IMR-90 (cell line): ENCODE data around the gene AP1S1. TPM values are rescaled to one million over a fixed set of nuclear protein-coding genes. Genes with fewer than 3 reads are reported as not detected.
A peak's percentile ranks its signal among the peaks of the same experiment; 100 is the strongest.

ENCODE experiments used
- ATAC-seq: fragments of 200-7000 bp; cut with Tn5 transposase; 2 replicates; pipeline ENCODE4 v1.9.1; 2020; ENCODE audit warnings: low read depth, mild to moderate bottlenecking, moderate library complexity
- BruUV-seq: library from RNA; stranded (reverse); fragments of 400-500 nt; replicated peaks from 2 replicates; lab custom pipeline; 2021; lab: Mats Ljungman, UMichigan
- CTCF ChIA-PET: fragments of 300-600 bp; formaldehyde crosslinking; extraction: SDS; loops from one replicate; lab custom pipeline; 2021; ENCODE audit warnings: antibody characterized with exemption; lab: Yijun Ruan, JAX
- POLR2A ChIA-PET: fragments of 300-600 bp; sonication (Branson Sonifier 250); formaldehyde crosslinking; loops from one replicate; lab custom pipeline; 2022; ENCODE audit warnings: antibody characterized with exemption; ENCODE audit not compliant: unreplicated experiment; lab: Charles Lee
- DNase-seq: peaks from one replicate; pipeline ENCODE4 v3.0.0; 2013
- H2AFZ ChIP-seq: replicated peaks from 2 replicates; pipeline ENCODE3; 2013; ENCODE audit warnings: low read length, mild to moderate bottlenecking; ENCODE audit not compliant: poor library complexity
- H2AK5ac ChIP-seq: 2 replicates; pipeline ENCODE4 v1.6.1; 2013; ENCODE audit warnings: low read depth, low read length, inconsistent platforms
- H2AK9ac ChIP-seq: replicated peaks from 2 replicates; pipeline ENCODE3; 2013; ENCODE audit warnings: mild to moderate bottlenecking, low read depth, low read length, moderate library complexity; ENCODE audit not compliant: poor library complexity
- H2BK120ac ChIP-seq: 2 replicates; pipeline ENCODE4 v1.6.1; 2013; ENCODE audit warnings: low read depth, low read length, inconsistent platforms
- H2BK15ac ChIP-seq: 3 replicates; pipeline ENCODE4 v1.6.1; 2013; ENCODE audit warnings: low read depth, low read length, inconsistent platforms
- H2BK20ac ChIP-seq: 2 replicates; pipeline ENCODE4 v1.6.1; 2013; ENCODE audit warnings: low read depth, mild to moderate bottlenecking, inconsistent platforms, low read length, moderate library complexity
- H2BK5ac ChIP-seq: 2 replicates; pipeline ENCODE4 v1.6.1; 2013; ENCODE audit warnings: mild to moderate bottlenecking, low read depth, low read length, inconsistent platforms; ENCODE audit not compliant: poor library complexity, severe bottlenecking
- H3K14ac ChIP-seq: replicated peaks from 2 replicates; pipeline ENCODE4 v1.6.1; 2013; ENCODE audit warnings: low read depth, low read length, inconsistent platforms
- H3K18ac ChIP-seq: 2 replicates; pipeline ENCODE4 v1.6.1; 2013; ENCODE audit warnings: low read depth, low read length, control low read depth
- H3K23ac ChIP-seq: 2 replicates; pipeline ENCODE4 v1.6.1; 2013; ENCODE audit warnings: low read depth, low read length, inconsistent platforms
- H3K27ac ChIP-seq: 2 replicates; pipeline ENCODE4 v1.5.1; 2013; ENCODE audit warnings: mild to moderate bottlenecking, control low read depth, low read length; ENCODE audit not compliant: insufficient read depth
- H3K27me3 ChIP-seq: 2 replicates; pipeline ENCODE4 v1.6.1; 2013; ENCODE audit warnings: low read length; ENCODE audit not compliant: control insufficient read depth, insufficient read depth
- H3K36me3 ChIP-seq: 2 replicates; pipeline ENCODE4 v1.6.1; 2013; ENCODE audit warnings: low read length, mixed read lengths; ENCODE audit not compliant: control insufficient read depth, insufficient read depth
- H3K4ac ChIP-seq: 2 replicates; pipeline ENCODE4 v1.6.1; 2013; ENCODE audit warnings: low read depth, low read length, inconsistent platforms
- H3K4me1 ChIP-seq: 2 replicates; pipeline ENCODE4 v1.6.1; 2013; ENCODE audit warnings: low read length, mixed read lengths; ENCODE audit not compliant: control insufficient read depth, insufficient read depth
- H3K4me2 ChIP-seq: 2 replicates; pipeline ENCODE4 v1.6.1; 2013; ENCODE audit warnings: low read depth, mild to moderate bottlenecking, control low read depth, low read length, moderate library complexity
- H3K4me3 ChIP-seq: 2 replicates; pipeline ENCODE4 v1.5.1; 2013; ENCODE audit warnings: low read depth, mild to moderate bottlenecking, control low read depth, low read length, moderate library complexity; ENCODE audit not compliant: insufficient read depth
- H3K56ac ChIP-seq: 2 replicates; pipeline ENCODE4 v1.6.1; 2013; ENCODE audit warnings: low read length, inconsistent platforms; ENCODE audit not compliant: insufficient read depth; ENCODE audit errors: extremely low read depth
- H3K79me1 ChIP-seq, 2 experiments: 2 replicates each; pipeline ENCODE4 v1.6.1; 2013; ENCODE audit warnings: low read length in 2 of 2, inconsistent platforms in 1 of 2, low read depth in 1 of 2
- H3K9ac ChIP-seq: 2 replicates; pipeline ENCODE4 v1.6.1; 2013; ENCODE audit warnings: low read depth, low read length, control low read depth
- H3K9me1 ChIP-seq: 2 replicates; pipeline ENCODE4 v1.6.1; 2013; ENCODE audit warnings: low read length, inconsistent platforms; ENCODE audit not compliant: insufficient read depth
- H3K9me3 ChIP-seq: 2 replicates; pipeline ENCODE4 v1.6.1; 2013; ENCODE audit warnings: low read length; ENCODE audit not compliant: control insufficient read depth, insufficient read depth
- H4K20me1 ChIP-seq: 2 replicates; pipeline ENCODE4 v1.6.1; 2013; ENCODE audit warnings: low read length, inconsistent platforms; ENCODE audit not compliant: insufficient read depth
- H4K5ac ChIP-seq: 2 replicates; pipeline ENCODE4 v1.6.1; 2013; ENCODE audit warnings: mild to moderate bottlenecking, low read depth, low read length, control low read depth
- H4K8ac ChIP-seq, 2 experiments: 2 replicates each; pipeline ENCODE4 v1.6.1; 2013; ENCODE audit warnings: low read depth in 2 of 2, low read length in 2 of 2, control low read depth in 1 of 2, inconsistent platforms in 1 of 2
- H4K91ac ChIP-seq: 2 replicates; pipeline ENCODE4 v1.6.1; 2013; ENCODE audit warnings: low read depth, low read length, inconsistent platforms; ENCODE audit not compliant: insufficient read depth
- MAFK ChIP-seq: IDR thresholded peaks from 2 replicates; pipeline ENCODE4 v1.6.1; 2012; ENCODE audit warnings: low read depth, low read length, improper control_type of control experiment
- POLR2A ChIP-seq: IDR thresholded peaks from 2 replicates; pipeline ENCODE4 v1.6.1; 2012; ENCODE audit warnings: mild to moderate bottlenecking, low read depth, low read length
- WGBS, 2 experiments: methylation state at CpG; one replicate each; pipeline versions ENCODE4 v1.1.5 to v1.1.7; 2013; ENCODE audit warnings: missing lambda C conversion rate in 2 of 2; ENCODE audit not compliant: insufficient read length in 1 of 2; ENCODE audit errors: extremely low coverage in 2 of 2; 5-methylcytosine and 5-hydroxymethylcytosine counted together
- dilution Hi-C: fragments of 300-500 bp; cut with HindIII; formaldehyde crosslinking; loops from one replicate; pipeline ENCODE4 v1.14.3; 2018; ENCODE audit warnings: low sequenced_read_pairs; ENCODE audit not compliant: unreplicated experiment
- in situ Hi-C: fragments of 300-500 bp; cut with MboI; formaldehyde crosslinking; loops from 3 replicates; pipeline ENCODE4 v1.14.3; 2019; ENCODE audit warnings: low sequenced_read_pairs, inconsistent platforms, mixed read lengths
- intact Hi-C: fragments of 100-400 bp; cut with micrococcal nuclease; formaldehyde crosslinking; loops from 2 replicates; pipeline ENCODE4 v1.10.0; 2022
- polyA plus RNA-seq, 3 experiments: library from polyadenylated mRNA; depleted of rRNA; stranded (reverse); fragments of >200 nt; gene quantifications; 2 replicates each; pipeline ENCODE4 v1.2.3, GENCODE V29; 2012; ENCODE audit warnings: low replicate concordance in 1 of 3
- total RNA-seq: library from RNA; depleted of rRNA; stranded (reverse); fragments of >200 nt; gene quantifications from 2 replicates; pipeline ENCODE4 v1.2.3, GENCODE V29; 2012

Gene AP1S1
- total and polyA plus RNA-seq, 2 of the 4 experiments (the other 2 are of a cell fraction) = 187 to 295 TPM

DNA sequence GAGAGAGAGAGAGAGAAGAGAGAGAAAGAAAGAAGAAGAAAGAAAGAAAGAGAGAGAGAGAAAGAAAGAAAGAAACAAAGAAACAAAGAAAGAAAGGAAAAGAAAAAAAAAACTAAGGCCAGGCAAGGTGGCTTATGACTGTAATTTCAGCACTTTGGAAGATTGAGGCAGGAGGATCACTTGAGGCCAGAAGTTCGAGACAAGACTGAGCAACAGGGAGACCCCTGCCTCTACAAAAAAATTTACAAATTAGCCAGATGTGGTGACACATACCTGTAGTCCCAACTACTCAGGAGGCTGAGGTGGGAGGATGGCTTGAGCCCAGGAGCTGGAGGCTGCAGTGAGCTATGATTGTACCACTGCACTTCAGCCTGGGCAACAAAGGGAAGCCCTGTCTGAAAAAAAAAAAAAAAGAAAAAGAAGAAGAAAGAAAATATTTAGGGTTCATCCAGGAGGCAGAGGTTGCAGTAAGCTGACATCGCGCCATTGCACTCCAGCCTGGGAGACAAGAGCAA, 24.6 kb upstream of the AP1S1 start:
- POLR2A ChIA-PET = interaction anchor here (0.6 to 1.2 kb wide), 2 partner anchors 29 to 74 kb away, joined by 3 read pairs; no protein-coding TSS in a partner anchor

More for the DNA sequence above, 24.6 kb upstream of the AP1S1 start:
- Histone ChIP-seq H2AK5ac (0 out of 2 replicates have a peak overlapping the region, but pooled peaks have one; percentile 43), H3K36me3 (peaks cover 35% of the 10 kb centered on the region), H4K91ac (no peak overlapping the region), H2AFZ (no peak overlapping the region), H3K23ac (no peak overlapping the region; the same call in 1 of the 2 replicates), H3K27me3 (no peaks in the 10 kb centered on the region), H3K4ac (peak overlapping the region; percentile 36; the same call in 1 of the 2 replicates), H3K56ac (no peak overlapping the region), H2BK5ac (peak overlapping the region; percentile 39), H3K79me1 (peaks cover 19 to 70% of the 10 kb centered on the region in 2 experiments; a peak in 3 of 4 replicates), H3K9me3 (no peaks in the 10 kb centered on the region), H2BK20ac (no peak overlapping the region; the same call in 1 of the 2 replicates), H4K5ac (no peak overlapping the region), H3K9ac (no peak overlapping the region), H3K9me1 (peaks cover 10% of the 10 kb centered on the region), H3K4me2 (peak overlapping the region; percentile 21; the same call in 1 of the 2 replicates), H2BK15ac (no peak overlapping the region), H4K8ac (peak overlapping the region in 1 of 2 experiments; percentile 63; a peak in 1 of 4 replicates), H4K20me1 (peaks cover 60% of the 10 kb centered on the region), H3K4me3 (no peak overlapping the region), H2AK9ac (no peak overlapping the region), H3K18ac (no peak overlapping the region), H3K4me1 (peaks cover 24% of the 10 kb centered on the region), H3K27ac (no peak overlapping the region), H3K14ac (peak overlapping the region; percentile 77), H2BK120ac (no peak overlapping the region)
- CTCF ChIA-PET = interaction anchor here (1.2 kb wide), 1 partner anchor 14 kb away, joined by 4 read pairs; no protein-coding TSS in a partner anchor
- BruUV-seq = no TSS peak
- dilution Hi-C loops (no loop called here), intact Hi-C loops (no loop called here), in situ Hi-C loops (no loop called here)
- no peak for DNase-seq
- no peak for ATAC-seq
- WGBS, 2 experiments = no CpG with 5 or more reads among the region's 3 CpGs
- peak; percentile 72 for TF ChIP-seq POLR2A
- TF ChIP-seq MAFK = no peak
